GM19395 (cell line): ENCODE measurements around the gene GPR157.

Experiments used
- ATAC-seq: cut with Tn5 transposase; IDR thresholded peaks from one replicate; pipeline ENCODE4 v1.9.1; 2021; ENCODE audit warnings: mild to moderate bottlenecking, moderate library complexity; ENCODE audit not compliant: unreplicated experiment

GPR157 gene

DNA sequence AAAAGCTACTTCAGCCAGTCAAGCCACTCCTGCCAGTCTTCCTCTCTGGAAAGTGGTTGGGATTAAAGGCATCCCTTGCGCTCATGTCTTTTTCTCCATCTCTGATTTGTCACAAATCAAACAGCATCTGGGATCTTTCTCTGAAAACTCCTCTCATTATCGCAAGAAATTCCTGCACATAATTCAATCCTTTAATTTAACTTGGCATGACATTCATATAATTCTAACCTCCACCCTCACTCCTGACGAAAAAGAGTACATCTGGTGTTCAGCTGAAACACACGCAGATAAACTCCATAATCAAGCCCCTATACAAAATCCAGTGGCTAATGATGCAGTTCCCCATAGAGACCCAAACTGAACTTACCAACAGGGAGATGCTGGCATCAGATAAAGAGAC, 40.1 kb downstream of the GPR157 start:
- ATAC-seq, result no peak

DNA sequence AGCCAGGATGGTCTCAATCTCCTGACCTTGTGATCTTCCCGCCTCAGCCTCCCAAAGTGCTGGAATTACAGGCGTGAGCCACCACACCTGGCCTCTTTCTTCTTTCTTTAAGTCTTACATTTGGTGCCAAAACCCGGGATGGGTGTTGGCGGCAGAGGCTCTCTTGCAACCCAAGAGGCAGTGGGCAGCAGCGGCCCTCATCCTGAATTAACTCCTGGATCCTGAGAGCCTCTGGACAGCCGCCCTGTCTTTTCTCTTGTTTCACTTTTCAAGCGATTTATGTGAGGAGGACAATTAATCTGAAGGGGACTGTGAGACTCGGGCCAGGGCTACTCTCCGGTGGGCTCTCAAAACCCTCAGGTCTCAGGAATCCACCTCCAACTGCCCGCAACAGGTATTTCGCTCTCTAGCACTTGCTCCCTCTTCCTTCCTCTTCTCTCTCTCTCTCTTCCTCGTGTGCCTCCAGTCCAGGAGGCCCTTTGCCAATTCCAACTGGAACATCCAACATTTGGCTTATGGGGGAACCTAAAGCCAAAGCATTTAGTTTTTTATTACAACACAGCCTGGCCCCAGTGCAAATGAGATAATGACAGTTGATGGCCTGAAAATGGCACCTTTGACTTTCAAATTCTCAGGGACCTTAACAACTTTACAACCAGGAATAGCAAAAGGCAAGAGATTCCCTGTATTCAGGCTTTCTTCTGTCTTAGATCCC, 41.3 kb downstream of the GPR157 start:
- ATAC-seq, result no peak

DNA sequence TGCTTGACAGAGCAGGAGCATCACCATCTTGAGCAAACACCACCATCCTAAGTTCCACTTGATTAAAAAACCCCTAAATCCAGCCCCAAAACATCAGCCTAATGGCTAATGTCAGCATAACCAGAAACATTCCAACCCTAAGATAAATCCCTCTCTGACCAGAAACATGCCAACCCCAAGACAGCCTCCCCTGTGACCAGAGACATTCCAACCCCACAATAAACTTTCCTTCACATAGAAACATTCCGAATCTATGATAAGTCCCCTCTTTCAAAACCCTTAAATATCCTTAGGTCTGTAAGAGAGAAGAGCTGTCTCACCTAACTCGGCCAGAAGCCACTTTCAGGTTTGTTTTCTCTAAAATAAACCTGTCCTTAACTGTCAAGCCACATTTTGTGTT, 42.1 kb downstream of the GPR157 start:
- ATAC-seq, result no peak

DNA sequence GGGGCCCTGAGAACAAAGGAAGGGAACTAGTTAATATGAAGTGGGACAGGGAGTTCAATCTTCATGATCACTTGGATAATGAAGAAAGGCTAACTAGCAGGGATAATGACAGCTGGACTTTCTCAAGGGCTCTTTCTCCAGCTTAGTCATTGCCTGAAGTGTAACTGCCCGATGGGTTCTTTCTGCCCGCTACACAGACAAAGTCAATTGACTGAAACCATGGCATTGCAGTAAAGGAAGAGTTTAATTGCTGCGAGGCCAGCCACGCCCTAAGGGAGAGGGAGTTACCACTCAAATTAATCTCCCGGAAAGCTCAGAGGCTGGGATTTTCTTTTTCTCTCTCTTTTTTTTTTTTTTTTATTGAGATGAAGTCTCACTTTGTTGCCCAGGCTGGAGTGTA, 42.9 kb downstream of the GPR157 start:
- no peak for ATAC-seq

DNA sequence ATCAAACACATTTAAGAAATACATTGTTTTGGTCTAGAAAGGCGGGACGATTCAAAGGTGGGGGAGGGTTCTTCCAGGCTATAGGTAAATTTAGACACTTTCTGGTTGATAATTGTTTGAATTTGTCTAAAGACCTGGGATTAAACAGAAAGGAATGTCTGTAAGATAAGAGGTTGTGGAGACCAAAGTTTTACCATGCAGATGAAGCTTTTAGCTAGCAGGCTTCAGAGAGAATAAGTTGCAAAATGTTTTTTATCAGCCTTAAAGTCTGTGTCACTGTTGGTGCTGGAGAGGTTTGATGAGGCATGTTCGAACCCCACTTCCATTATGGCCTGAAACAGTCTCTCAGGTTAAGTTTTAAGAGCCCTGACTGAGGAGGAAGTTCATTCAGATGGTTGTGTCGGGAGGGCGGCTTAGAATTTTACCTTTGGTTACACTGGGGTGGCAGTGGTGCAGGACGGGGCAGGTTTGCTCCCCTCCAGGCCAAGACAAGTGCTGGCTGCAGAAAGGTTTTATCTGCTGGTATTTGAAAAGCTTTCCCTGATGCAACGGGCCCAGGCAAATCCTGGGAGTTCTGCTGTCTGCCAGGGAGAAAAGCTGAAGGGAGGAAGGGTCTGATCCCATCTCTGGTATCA, 43.5 kb downstream of the GPR157 start:
- no peak for ATAC-seq

DNA sequence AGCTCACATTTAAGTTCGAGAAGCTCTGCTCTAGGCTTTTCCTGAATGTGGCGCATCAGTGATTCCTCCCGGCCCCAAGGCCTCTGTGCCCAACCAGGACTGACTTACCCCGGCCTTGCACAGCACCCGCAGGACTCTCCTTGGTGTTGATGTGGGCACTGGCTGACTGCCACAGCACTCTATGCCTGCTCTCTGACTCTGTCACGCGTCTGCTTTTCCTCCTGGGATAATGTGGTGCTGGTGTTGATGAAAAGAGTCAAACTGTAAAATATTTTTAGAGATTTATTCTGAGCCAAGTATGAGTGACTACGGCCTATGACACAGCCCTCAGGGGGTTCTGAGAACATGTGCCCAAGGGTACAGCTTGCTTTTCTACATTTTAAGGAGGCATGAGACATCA, 44.0 kb downstream of the GPR157 start:
- no peak for ATAC-seq

DNA sequence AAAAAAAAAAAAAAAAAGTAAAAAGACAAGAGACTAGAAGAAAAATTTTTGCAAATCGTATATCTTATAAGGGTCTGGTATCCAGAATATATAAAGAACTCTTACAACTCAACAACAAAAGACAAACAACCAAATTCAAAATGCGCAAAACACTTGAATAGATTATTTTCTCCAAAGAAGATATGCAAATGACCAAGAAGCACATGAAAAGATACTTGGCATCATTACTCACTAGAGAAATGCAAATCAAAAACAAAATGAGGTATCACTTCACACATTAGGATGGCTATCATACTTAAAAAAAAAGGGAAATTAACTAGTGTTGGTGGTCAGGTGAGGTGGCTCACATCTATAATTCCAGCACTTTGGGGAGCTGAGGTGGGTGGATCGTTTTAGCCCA, 47.4 kb downstream of the GPR157 start:
- no peak for ATAC-seq

DNA sequence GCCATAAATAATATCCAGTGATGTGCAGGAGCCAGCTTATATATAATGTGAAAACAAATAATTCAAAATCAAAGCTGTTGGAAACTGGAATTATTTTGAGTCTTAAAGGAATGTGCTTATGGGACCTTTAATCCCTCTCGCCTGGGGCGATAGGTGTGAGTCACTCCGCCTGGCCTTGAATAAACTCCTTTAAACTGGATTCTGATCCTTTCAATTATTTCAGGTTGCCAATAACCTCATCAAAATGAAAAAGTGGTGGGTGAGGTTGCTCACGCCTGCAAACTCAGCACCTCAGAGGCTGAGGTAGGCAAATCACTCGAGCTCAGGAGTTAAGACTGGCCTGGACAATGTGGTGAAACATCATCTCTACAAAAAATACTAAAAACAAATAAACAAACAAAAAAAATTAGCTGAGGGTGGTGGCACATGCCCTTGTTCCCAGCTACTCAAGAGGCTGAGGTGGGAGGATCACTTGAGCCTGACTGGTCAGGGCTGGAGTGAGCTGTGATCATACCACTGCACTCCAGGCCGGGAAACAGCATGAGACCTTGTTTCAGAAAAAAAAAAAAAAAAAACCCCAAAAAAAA, 48.1 kb downstream of the GPR157 start:
- no peak for ATAC-seq

DNA sequence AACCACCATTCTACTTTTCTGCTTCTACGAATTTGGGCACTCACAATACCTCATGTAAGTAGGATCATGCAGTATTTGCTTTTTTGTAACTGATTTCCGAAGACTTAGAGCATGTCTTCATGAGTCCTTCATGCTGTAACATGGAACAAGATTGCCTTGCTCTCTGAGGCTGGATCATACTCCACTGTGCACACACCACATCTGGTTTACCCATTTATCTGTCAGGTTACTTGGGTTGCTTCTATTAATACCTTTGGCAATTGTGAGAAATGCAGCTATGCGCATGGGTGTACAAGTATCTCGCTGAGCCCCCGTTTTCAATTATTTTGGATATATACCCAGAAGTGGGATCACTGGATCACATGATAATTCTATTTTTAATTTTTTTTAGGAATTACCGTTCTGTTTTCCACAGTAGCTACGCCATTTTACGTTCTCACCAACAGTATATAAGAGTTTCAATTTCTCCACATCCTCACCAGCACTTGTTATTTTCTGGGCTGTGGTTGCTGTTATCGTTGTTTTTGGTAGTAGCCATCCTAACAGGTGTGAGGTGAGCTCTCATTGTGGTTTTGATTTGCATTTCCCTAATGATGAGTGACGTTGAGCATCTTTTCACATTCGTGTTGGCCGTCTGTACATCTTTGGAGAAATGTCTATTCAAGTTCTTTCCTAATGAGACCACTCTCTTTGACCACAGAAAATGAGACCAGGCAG, 48.8 kb downstream of the GPR157 start:
- peak; percentile 53 for ATAC-seq

DNA sequence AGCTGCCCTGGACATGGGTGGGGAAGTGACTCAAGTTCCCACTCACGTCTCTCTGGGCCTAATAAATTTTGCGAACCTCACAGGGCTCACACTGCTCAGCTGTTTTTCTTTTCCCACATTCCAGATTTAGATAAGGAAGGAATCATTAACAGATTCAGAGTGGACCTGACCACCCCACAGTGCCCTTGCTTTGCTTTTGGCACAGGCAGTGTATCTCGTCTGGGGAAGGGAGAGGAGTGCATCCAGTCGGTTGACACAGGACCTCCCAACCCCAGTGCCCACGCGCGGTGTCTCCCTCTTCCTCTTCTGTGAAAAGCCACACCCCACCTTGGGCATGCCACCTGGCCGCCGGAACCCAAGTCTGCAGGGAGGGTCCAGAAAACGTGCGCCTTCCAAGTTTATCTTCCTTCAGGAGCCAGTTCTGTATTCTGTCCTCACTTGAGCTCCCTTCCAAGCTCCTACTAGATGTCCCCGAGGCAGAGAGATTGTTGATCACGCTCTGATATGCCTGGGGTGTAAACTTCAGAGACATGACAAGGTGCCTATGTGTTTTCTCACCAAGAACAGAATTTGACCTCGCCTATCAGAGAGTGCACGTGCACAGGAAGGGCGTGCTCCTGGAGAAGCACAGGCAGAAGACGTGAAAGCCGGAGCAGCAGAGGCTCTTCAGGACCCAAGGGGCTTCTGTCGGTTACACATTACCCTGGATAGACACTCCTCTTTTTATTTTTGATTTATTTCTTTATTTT, 50.0 kb downstream of the GPR157 start:
- no peak for ATAC-seq

DNA sequence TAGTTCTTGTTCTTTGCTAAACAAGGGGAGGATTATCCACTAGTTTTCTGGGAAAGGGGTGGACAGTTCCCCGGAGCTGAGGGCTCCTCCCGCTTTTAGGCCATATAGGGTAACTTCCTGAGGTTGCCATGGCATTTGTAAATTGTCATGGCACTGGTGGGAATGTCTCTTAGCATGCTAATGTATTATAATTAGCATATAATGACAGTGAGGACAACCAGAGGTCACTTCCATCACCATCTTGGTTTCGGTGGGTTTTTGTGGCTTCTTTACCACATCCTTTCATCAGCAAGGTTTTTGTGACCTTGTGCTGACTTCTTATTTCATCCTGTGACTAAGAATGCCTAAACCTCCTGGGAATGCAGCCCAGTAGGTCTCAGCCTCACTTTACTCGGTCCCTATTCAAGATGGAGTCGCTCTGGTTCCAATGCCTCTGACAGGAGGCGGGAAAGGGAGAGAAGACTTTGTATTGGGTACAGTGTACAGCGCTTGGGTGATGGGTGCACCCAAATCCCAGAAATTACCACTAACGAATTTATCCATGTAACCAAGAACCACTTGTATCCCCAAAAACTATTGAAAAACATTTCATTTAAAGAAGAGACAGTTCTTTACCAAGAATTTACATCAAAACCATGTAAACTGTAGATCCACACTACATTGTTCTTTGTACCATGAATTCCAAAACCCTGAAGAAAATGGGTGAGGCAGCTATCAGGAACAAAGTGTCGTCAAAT, 50.7 kb downstream of the GPR157 start:
- ATAC-seq, result peak; percentile 35

DNA sequence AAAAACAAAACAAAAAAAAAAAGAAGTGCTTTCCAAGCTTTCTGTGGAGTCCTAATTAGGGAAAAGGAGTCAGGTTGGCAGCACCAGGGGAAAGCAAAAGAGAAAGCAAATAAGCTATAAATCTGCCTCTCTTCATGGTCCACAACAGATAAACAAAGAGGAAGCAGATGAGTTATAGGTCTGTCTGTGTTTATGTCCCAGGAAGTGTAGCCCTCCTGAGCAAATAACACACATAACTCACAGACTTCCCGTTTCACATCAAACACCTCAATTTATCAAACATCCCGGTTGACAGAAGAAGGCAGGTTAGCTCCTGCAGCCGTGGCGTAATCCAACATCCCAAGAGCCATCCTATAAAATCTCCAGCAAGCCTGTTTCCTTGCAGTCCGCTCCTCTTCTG, 53.9 kb downstream of the GPR157 start:
- ATAC-seq, result no peak

DNA sequence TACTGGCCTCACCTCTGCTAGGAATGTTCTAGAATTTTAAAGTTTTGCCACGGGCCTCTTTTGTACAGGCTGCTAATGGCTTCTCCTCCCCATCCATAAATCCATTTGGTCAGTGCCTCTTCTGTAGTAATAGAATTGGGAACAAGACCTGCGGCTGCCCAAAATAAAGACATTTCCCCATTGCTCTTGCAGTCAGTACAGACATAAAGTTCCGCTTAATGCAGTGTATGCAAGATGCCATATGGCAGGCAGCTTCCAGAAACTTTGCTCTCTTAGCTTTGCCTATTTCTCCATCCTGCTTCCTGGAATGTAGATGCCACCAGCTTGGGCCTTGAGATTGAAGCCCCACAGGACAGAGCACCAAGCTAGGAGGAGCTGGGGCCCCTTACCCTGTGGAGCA, 55.8 kb downstream of the GPR157 start:
- ATAC-seq, result no peak

DNA sequence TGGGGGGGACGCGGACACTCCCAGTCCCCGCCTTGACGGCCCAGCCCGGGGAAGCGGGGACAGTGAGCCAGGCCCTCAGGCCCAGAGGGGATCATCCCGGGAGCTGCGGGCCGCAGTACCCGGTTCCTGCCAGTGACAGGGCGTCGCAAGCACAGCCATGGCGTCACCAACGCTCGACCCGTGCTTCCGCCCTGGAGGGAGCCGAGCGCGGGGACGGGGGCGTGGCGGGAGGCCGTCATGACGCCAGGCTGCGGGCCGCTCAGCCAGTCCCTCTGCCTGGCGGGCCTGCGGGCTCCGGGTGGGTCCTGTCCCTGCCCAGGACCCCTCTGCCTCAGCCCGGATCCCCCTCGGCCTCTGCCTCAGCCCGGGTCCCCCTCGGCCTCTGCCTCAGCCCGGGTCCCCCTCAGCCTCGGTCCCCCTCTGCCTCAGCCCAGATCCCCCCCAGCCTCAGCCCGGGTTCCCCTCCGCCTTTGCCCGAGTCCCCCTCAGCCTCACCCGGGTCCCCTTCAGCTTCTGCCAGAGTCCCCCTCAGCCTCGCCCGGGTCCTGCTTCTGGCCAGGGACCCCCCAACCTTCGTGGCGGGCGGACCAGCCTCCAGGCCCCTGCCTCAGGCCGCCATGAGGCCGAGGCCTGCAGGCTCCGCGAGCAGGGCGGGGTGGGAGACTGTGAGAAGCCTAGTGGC, 57.2 kb downstream of the GPR157 start:
- no peak for ATAC-seq

DNA sequence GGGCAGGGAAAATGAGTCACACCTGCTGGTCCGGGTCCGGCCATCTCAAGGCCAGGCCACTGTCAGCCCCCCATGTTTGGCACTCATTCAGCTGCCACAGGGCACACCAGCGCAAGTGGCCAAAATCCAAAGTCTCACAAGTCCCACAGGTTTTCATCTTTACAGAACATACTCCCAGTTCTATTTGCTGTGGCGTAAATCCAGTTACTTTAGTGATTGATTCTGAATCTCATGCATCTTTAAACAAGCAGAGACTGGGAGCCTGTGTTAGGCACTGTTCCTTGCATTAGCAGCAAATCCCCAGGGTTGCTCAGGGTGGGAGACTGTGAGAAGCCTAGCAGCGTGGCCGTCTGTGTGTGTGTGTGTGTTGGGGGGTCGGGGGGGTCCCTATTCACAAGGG, 58.4 kb downstream of the GPR157 start:
- ATAC-seq, result no peak

DNA sequence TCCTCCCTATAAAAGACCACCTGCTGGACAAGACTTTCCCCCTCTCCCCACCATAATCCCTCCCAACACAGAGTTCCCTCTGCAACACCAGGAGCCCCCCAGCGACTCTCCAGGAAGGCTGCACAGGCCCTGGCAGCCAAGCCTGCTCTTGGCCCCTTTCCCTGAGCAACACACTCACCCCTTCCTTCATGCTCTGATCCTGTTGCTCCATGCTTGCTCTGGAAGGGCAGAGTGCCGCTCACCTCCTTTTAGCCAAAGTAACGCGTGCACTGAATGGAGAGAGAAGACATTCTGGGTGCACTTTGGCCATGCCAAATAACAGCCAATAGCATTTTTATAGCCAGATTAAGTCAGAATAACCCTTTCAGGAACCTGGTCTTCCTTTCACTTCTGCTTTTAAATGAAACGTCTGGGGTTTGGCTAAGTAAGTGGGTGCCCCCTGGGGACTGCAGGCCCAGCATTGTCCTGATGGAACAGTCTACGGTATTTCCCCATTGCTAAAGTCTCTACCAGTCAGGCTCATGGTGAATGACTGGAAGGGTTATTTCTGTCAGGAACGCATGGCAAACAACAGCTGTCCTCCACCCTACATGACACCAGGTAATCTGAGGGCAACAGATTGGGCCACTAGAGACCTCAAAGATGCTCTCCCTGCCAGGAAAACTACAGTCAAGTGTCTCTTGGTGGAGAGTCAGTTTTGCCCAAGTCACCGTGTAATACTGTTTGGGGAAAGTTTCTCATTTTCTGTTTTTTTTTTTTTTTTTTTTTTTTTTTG, 59.4 kb downstream of the GPR157 start, which contains the start of gene SLC2A5:
SLC2A5 (minus strand) TSS at position 310 of the 775 bp plus-strand sequence; CDS start at position 211, 99 bp downstream.
- ATAC-seq, result peak; percentile 88

DNA sequence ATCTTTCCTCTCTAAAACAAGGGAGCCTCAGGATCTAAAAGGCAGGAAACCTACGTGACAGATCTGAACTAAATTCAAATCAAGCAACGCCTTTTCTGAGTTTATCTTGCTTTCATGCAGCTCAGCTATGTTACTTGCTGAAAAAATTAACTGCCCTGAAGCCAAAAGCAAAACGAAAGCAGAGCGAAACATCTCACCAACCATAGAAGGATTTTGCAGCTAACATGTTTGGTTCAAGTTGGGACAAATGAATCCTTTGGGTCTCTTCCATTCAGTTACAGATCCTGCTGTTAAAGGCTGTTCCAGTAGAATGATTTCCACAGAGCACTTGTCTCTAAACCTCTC, 59.9 kb downstream of the GPR157 start:
- ATAC-seq, result no peak

DNA sequence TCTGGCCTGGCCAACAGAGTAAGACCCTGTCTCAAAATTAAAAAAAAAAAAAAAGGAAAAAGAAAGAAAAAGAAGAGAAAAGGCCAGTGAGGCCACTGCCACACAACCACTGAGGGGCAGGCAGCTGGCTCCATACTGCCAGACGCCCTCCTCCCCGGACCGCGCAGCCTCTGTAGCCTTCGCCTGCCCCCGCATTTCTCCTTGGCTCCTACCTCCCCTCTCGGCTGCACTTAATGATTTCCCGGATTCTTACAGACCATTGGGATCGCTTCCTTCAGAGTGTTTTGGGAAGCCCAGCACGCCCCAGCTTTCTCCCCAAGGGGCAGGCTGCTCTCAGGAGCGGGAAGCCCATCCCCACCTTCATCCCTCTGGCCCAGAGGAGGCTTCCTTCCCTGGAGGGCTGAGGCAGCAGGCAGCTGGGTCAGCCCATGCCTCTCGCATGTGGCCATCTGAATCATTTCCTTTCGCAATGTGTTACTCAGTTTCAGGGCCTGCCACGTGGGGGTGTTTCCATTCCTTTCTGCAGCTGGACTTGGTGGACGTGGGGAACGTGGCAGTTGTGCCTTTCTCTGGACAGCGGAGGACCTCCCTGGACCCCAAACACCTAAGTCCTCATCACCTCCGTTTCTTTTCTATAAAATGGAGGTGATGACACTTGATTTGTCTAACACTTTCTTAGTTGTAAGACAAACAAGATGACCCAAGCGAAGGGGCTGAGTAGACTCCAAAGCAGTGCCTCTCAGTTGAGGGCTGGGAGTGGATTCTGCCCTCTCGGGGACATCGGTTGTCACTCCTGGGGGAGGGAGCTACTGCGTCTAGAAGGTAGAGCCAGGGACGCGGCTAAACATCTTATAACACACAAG, 61.7 kb downstream of the GPR157 start:
- ATAC-seq, result no peak
